ENCODE measurements around the gene UGT2B17.
"Not testable (repeated sequence)": the region's sequence is repeated elsewhere in the genome, so short reads cannot be mapped to it uniquely, and the experiment has no call there.

GRCh38 chr4:68505452-68505851 lies 70.7 kb downstream of the UGT2B17 start:
- not testable (repeated sequence) for TF ChIP-seq CTCF, POLR2A (IDR thresholded peaks at IDR 0.05)
